HG02759 (cell line): Measurements from ENCODE around the gene SPDYE6.
"Not testable (repeated sequence)": the region's sequence is repeated elsewhere in the genome, so short reads cannot be mapped to it uniquely, and the experiment has no call there.

ENCODE experiments used
- ATAC-seq: cut with Tn5 transposase; IDR thresholded peaks from one replicate; pipeline ENCODE4 v1.9.1; 2021; ENCODE audit warnings: mild to moderate bottlenecking, moderate library complexity; ENCODE audit not compliant: unreplicated experiment

Gene SPDYE6

GRCh38 chr7:102356344-102356743, at the start of gene SPDYE6:
SPDYE6 (minus strand) TSS chr7:102356444; CDS start chr7:102356023, 421 bp downstream.
- ATAC-seq = not testable (repeated sequence)

- ATAC-seq = not testable (repeated sequence)
Measured at GRCh38 chr7:102404862-102405188, 48.6 kb upstream of the SPDYE6 start.

GRCh38 chr7:102404005-102404861, 48.0 kb upstream of the SPDYE6 start:
- ATAC-seq = peak; percentile 87

DNA sequence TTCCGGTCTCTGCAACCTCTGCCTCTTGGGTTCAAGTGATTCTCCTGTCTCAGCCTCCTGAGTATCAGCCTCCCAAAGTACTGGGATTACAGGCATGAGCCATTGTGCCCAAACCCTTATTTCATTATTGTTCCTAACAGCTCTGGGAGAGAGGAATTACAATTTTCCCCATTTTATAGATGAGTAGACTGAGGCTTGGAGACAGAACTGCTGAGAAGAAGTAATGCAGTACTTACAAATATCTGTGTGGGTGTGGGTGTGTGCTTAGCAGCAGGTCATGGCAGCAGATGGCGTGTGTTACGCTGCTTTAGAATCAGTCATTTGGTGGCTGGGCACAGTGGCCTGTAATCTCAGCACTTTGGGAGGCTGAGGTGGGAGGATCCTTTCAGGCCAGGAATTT, 47.3 kb upstream of the SPDYE6 start:
- no peak for ATAC-seq

DNA sequence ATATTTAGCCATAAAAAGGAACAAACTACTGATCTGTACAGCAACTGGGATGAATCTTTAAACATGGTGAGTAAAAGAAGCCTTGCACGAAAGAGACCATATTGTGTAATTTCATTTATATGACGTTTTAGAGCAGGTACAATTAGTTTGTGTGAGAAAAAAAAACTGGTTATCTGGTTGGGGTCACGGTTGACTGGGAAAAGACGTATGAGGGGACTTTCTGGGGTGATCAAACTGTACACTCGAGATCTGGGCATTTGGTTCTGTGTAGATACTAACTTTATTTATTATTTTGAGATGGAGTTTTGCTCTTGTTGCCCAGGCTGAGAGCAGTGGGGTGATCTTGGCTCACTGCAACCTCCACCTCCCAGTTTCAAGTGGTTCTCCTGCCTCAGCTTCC, 44.1 kb upstream of the SPDYE6 start:
- ATAC-seq = no peak

DNA sequence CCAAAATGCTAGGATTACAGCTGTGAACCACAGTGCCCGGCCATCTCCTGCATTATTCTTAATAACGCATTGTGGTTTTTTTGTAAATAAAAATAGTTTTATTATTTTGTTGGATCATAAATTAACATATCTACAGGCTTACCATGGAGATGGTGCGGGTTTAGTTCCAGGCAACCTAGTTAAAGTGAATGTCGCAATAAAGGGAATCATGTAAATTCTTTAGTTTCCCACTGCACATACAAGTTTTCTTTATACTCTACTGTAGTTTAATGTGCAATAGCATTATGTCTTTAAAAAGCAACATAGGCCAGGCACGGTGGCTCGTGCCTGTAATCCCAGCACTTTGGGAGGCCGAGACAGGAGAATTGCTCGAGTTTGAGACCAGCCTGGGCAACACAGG, 42.3 kb upstream of the SPDYE6 start:
- ATAC-seq = no peak

GRCh38 chr7:102396710-102397019, 40.4 kb upstream of the SPDYE6 start:
- ATAC-seq = no peak

- peak; percentile 99 for ATAC-seq
Measured at GRCh38 chr7:102395873-102396709, 39.8 kb upstream of the SPDYE6 start, which contains the start of gene PRKRIP1. PRKRIP1 (plus strand) TSS chr7:102396363; CDS start chr7:102396412, 49 bp downstream.

- no peak for ATAC-seq
Measured at GRCh38 chr7:102395592-102395872, 39.3 kb upstream of the SPDYE6 start.

GRCh38 chr7:102393467-102393866, 37.2 kb upstream of the SPDYE6 start:
- no peak for ATAC-seq

- ATAC-seq = no peak
Measured at GRCh38 chr7:102392330-102392729, 36.1 kb upstream of the SPDYE6 start.

DNA sequence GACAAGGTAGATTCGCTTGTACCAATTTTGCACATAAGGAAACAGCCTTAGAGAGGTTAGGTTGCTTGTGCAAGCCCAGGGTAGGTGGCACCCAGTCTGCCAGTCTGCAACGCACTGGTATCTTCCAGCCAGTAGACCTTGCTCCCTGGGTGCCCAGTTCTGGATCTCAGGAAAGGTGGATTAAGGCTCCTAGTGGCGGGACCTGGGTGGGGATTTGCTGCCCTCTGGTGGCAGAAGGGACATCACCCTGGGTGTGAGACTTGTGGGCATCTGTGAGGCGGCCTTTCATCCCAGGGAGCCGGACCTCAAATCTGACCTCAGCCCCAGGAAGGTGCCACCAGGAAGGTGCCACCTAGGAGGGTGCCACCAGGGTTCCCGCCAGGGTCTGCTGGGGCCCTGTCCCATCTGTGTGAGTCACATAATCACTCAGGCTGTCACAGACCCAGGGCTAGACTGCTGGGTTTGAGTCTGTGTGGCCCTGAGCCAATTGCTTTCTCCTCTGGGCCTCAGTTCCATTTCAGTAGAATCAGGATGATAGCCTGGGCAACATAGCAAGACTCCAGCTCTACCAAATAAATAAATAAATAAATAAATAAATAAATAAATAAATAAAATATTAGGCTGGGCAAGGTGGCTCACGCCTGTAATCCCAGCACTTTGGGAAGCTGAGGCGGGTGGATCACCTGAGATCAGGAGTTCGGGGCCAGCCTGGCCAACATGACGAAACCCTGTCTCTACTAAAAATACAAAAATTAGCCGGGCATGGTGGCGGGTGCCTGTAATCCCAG, 34.6 kb upstream of the SPDYE6 start:
- peak; percentile 49 for ATAC-seq

- no peak for ATAC-seq
Measured at GRCh38 chr7:102389810-102390209, 33.6 kb upstream of the SPDYE6 start.

- ATAC-seq = no peak
Measured at GRCh38 chr7:102387064-102387463, 30.8 kb upstream of the SPDYE6 start.

DNA sequence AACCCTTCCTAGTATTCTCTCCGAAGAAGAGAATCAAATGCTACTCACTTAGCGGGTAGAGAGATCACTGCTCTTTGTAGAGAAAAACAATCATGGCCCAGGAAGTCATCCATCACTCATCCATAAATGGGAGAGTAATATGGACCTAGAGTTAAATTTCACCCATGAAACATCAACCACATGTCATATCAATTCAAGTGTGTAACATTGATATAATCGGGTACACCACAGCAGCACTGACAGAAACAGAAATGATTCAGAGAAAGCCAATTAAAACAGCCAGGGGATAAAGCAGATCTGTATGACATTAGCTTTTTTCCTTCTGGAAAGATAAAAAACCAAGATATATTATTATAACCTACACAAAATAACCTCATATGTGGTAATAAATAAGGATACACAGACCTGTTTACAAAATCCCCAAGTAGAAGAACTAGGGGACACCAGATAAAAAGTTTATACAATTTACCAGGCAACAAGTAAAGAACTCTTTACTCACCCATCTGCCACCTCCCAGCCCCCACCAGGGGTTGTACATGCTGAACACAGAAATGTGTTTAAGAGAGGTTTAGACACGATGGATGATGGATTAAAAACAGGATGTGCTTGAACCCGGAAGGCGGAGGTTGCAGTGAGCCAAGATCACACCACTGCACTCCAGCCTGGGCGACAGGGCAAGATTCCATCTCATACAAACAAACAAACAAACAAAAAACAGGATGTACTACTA, 25.6 kb upstream of the SPDYE6 start:
- ATAC-seq = not testable (repeated sequence)

DNA sequence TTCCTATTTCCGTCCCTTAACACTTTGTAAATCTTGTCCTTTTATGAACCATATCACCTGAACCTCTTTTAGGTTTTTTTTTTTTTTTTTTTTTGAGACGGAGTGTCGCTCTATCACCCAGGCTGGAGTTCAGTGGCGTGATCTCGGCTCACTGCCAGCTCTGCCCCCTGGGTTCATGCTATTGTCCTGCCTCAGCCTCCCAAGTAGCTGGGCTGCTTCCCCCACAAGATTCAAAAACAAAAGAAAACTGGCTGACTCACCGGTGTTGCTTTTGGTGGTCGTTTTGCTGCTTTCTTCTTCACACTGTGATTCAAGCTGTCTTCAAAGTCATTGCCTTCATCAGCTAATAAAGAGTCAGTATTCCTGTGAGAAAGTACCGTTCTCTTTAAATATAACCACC, 24.6 kb upstream of the SPDYE6 start:
- ATAC-seq = not testable (repeated sequence)

- no peak for ATAC-seq
Measured at GRCh38 chr7:102376964-102377466, 20.8 kb upstream of the SPDYE6 start.

DNA sequence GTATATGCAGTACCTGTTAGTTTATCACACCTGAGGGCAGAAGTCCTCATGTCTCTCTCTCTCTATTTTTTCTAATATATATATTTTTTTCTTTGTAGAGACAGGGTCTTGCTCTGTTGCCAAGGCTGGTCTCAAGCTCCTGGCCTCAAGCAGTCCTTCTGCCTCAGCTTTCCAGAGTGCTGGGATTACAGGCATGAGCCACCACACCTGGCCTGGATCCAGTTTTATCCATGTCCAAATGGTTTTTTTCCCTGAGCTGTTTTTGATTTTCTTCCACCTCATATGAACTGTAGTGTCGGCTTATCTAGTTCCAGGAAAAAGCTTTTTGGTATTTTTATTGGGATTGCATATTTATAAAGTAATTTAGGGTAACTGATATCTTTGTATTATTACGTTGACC, 16.6 kb upstream of the SPDYE6 start:
- not testable (repeated sequence) for ATAC-seq

DNA sequence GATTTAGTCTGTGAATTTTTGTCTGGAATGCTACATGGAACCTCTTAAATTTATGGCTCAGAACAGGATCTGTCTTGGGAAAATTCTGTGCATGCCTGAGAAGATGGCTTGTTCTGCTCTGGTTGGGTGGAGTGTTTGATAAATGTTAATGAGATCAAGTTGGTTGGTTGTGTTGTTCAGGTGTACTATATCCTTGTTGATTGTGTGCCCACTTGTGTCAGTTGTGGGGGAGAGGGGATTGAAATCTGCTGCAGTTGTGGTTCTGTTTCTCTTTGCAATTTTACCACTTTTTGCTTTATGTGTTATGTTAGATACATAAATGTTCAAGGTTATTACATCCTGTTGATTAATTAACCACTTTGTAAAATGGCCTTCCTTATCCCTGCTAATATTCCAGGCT, 13.8 kb upstream of the SPDYE6 start:
- ATAC-seq = not testable (repeated sequence)

GRCh38 chr7:102365390-102365789, 9.1 kb upstream of the SPDYE6 start:
- not testable (repeated sequence) for ATAC-seq
